ENCODE results near the gene RUNX1.

RUNX1 gene

DNA sequence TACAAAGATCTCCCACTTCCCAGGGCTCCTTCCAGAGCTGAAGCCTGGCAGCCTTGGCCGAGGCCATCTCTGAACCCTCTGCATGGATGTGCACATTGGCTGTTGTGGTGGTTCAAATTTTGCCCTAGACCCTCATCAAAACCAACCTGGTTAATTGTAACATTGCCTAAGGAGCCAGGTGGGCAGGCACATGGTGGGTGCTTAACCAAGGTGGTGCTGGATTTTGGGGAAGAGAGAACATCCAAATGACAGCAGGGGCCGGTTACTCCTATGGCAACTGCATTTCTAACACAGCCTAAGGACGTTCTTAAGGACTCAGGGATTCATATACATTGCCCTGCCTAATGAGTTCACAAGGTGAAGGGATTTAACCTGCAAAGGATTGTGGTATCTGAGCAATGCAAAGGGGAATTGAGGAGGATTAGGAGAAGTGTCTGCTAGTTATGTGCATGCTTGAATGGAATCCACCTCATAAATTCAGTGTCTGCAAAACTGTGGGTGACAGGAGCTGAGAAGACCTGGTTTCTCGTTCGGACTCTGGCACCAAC, 10.3 kb downstream of the RUNX1 start:
- no peak for TF ChIP-seq ARNT (IDR thresholded peaks at IDR 0.05)
- no peak for TF ChIP-seq TARDBP (IDR thresholded peaks at IDR 0.05)
- TF ChIP-seq, protein P1, sequence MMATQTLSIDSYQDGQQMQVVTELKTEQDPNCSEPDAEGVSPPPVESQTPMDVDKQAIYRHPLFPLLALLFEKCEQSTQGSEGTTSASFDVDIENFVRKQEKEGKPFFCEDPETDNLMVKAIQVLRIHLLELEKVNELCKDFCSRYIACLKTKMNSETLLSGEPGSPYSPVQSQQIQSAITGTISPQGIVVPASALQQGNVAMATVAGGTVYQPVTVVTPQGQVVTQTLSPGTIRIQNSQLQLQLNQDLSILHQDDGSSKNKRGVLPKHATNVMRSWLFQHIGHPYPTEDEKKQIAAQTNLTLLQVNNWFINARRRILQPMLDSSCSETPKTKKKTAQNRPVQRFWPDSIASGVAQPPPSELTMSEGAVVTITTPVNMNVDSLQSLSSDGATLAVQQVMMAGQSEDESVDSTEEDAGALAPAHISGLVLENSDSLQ (IDR thresholded peaks at IDR 0.05) = no peak
- no peak for TF ChIP-seq ZNF384 (IDR thresholded peaks at IDR 0.05)
- TF ChIP-seq BHLHE40 (IDR thresholded peaks at IDR 0.05; ENCODE audit: borderline replicate concordance) = no peak
- no peak for TF ChIP-seq FOXK2 (IDR thresholded peaks at IDR 0.05)
- no peak for TF ChIP-seq NFRKB (IDR thresholded peaks at IDR 0.05)
- no peak for TF ChIP-seq LEF1 (IDR thresholded peaks at IDR 0.05; ENCODE audit: borderline replicate concordance)
- TF ChIP-seq FOXA1 (IDR thresholded peaks at IDR 0.05) = no peak
- no peak for TF ChIP-seq HDGF (IDR thresholded peaks at IDR 0.05; ENCODE audit: borderline replicate concordance)
- TF ChIP-seq L3MBTL2 (conservative IDR thresholded peaks at IDR 0.05) = no peak
- TF ChIP-seq FOXM1 (IDR thresholded peaks at IDR 0.05; ENCODE audit: borderline replicate concordance) = no peak
- TF ChIP-seq SUZ12 (IDR thresholded peaks at IDR 0.05) = no peak
- no peak for TF ChIP-seq ELF4 (IDR thresholded peaks at IDR 0.05)
- TF ChIP-seq SP1 (IDR thresholded peaks at IDR 0.05) = no peak
- no peak for TF ChIP-seq CTBP1 (IDR thresholded peaks at IDR 0.05; ENCODE audit: borderline replicate concordance)
- DNase-seq (ENCODE audit: extremely low spot score) = no peak
- ChIA-PET CTCF (no interaction called here), POLR2A (interaction anchor here (1.0 kb wide), 1 partner anchor 8 kb away, joined by 3 read pairs; no protein-coding TSS in a partner anchor)

DNA sequence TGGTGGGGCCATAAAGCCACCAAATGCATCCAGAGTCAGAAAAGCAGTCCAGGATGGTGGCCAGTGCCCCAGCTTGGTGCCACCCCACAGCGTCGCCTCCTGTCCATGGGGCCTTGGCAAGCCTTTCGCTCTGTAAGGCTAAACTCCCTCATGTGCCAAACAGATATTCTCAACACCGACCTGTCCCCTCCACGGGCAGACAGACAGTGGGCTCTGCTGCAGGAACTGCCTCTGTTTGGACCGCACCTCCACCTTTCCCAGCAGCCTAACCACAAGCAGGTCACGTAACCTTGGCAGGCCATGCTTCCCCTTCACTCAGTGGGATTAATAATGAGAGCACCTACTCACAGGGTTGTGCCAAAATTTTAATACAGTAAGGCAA, 11.7 kb downstream of the RUNX1 start:
- no peak for TF ChIP-seq BHLHE40 (IDR thresholded peaks at IDR 0.05; ENCODE audit: borderline replicate concordance)
- no peak for TF ChIP-seq ARNT (IDR thresholded peaks at IDR 0.05)
- no peak for TF ChIP-seq ZNF384 (IDR thresholded peaks at IDR 0.05)
- no peak for TF ChIP-seq FOXA1 (IDR thresholded peaks at IDR 0.05)
- no peak for TF ChIP-seq SUZ12 (IDR thresholded peaks at IDR 0.05)
- no peak for DNase-seq (ENCODE audit: extremely low spot score)
- POLR2A ChIA-PET = no interaction called here
- CTCF ChIA-PET = no interaction called here

DNA sequence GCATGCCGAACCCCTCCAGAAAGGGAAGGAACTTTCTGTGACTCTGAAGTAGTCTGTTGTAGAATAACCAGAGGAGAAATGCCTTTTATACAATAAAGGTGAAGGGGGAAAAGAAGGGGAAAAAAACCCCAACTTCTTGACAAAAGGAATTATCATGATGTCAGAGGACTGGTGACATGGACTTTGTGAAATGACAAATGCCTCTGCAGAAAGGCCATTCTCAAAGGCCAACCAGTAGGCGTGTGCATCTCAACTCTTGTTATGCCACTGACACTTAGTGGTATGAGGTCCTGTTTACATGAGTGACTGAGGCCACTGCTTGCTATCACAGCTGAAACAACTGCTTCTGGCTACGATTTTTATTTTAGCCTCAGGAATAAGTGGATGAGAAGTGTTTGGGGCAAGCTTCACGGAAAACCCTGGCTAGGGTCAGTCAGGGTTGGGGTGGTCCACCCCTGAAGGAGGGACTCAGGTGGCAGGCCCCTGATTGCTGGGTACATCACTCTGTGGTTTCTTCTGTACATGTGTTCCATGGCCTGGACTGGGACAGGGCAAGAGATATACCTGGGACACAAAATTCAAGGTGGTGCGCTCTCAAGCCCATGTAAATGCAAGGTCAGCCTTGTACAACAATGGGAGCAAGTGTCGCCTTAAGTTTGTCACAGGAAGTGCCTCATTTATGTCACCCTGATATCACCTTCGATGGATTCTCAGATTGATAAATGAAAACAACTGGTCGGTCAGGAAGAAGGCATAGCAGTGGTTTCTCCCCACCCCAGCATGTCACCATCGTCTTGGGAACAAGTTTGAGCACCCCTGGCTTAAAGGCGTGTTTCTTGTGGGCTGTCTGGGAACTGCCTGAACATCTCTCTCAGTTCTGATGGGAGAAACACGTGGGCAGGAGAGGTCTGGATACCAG, 12.4 kb downstream of the RUNX1 start:
- ChIA-PET POLR2A (no interaction called here), CTCF (no interaction called here)
- no peak for TF ChIP-seq FOXA1 (IDR thresholded peaks at IDR 0.05)
- TF ChIP-seq ARNT (IDR thresholded peaks at IDR 0.05) = no peak
- TF ChIP-seq SP1 (IDR thresholded peaks at IDR 0.05) = no peak
- TF ChIP-seq FOXK2 (IDR thresholded peaks at IDR 0.05) = no peak
- no peak for DNase-seq (ENCODE audit: extremely low spot score)

- POLR2A ChIA-PET = no interaction called here
- no peak for DNase-seq (ENCODE audit: extremely low spot score)
- CTCF ChIA-PET = no interaction called here
- no peak for TF ChIP-seq TARDBP (IDR thresholded peaks at IDR 0.05)
- TF ChIP-seq FOXM1 (IDR thresholded peaks at IDR 0.05; ENCODE audit: borderline replicate concordance) = no peak
- no peak for TF ChIP-seq ELF4 (IDR thresholded peaks at IDR 0.05)
- no peak for TF ChIP-seq HDGF (IDR thresholded peaks at IDR 0.05; ENCODE audit: borderline replicate concordance)
- no peak for TF ChIP-seq FOXA1 (IDR thresholded peaks at IDR 0.05)
- no peak for TF ChIP-seq SP1 (IDR thresholded peaks at IDR 0.05)
- TF ChIP-seq NFRKB (IDR thresholded peaks at IDR 0.05) = no peak
- TF ChIP-seq L3MBTL2 (conservative IDR thresholded peaks at IDR 0.05) = no peak
- no peak for TF ChIP-seq SUZ12 (IDR thresholded peaks at IDR 0.05)
- no peak for TF ChIP-seq FOXK2 (IDR thresholded peaks at IDR 0.05)
- TF ChIP-seq CTBP1 (IDR thresholded peaks at IDR 0.05; ENCODE audit: borderline replicate concordance) = no peak
- no peak for TF ChIP-seq BHLHE40 (IDR thresholded peaks at IDR 0.05; ENCODE audit: borderline replicate concordance)
- TF ChIP-seq ARNT (IDR thresholded peaks at IDR 0.05) = no peak
- TF ChIP-seq, protein P1 (IDR thresholded peaks at IDR 0.05) = no peak
- no peak for TF ChIP-seq ZNF384 (IDR thresholded peaks at IDR 0.05)
- no peak for TF ChIP-seq LEF1 (IDR thresholded peaks at IDR 0.05; ENCODE audit: borderline replicate concordance)
Measured at GRCh38 chr21:35035581-35035980, 13.5 kb downstream of the RUNX1 start.

DNA sequence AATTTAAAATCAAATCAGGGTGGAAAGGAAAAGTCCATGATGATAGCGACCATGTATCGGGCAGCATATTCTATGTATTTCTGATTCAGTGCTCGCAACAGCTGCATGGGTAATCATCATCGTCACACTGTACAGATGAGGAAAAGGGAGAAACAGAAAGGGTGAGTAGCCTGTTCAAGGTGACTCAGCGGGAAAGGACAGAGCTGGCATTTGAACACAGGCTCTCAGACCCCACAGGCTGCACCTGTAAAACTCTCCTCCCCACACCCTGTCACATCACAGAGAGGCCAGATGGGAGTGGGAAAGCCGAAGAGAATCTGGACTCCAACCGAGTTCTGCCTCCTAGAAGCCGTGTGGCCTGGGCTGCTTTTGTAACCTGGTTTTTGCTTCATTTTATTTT, 14.0 kb downstream of the RUNX1 start:
- TF ChIP-seq SP1 (IDR thresholded peaks at IDR 0.05) = no peak
- TF ChIP-seq, protein P1 (IDR thresholded peaks at IDR 0.05) = no peak
- no peak for TF ChIP-seq L3MBTL2 (conservative IDR thresholded peaks at IDR 0.05)
- no peak for TF ChIP-seq LEF1 (IDR thresholded peaks at IDR 0.05; ENCODE audit: borderline replicate concordance)
- TF ChIP-seq FOXA1 (IDR thresholded peaks at IDR 0.05) = no peak
- TF ChIP-seq FOXK2 (IDR thresholded peaks at IDR 0.05) = no peak
- TF ChIP-seq ZNF384 (IDR thresholded peaks at IDR 0.05) = no peak
- TF ChIP-seq ARNT (IDR thresholded peaks at IDR 0.05) = no peak
- no peak for TF ChIP-seq NFRKB (IDR thresholded peaks at IDR 0.05)
- no peak for TF ChIP-seq HDGF (IDR thresholded peaks at IDR 0.05; ENCODE audit: borderline replicate concordance)
- no peak for TF ChIP-seq TARDBP (IDR thresholded peaks at IDR 0.05)
- no peak for TF ChIP-seq CTBP1 (IDR thresholded peaks at IDR 0.05; ENCODE audit: borderline replicate concordance)
- TF ChIP-seq FOXM1 (IDR thresholded peaks at IDR 0.05; ENCODE audit: borderline replicate concordance) = no peak
- TF ChIP-seq SUZ12 (IDR thresholded peaks at IDR 0.05) = no peak
- TF ChIP-seq BHLHE40 (IDR thresholded peaks at IDR 0.05; ENCODE audit: borderline replicate concordance) = no peak
- TF ChIP-seq ELF4 (IDR thresholded peaks at IDR 0.05) = no peak
- CTCF ChIA-PET = no interaction called here
- DNase-seq (ENCODE audit: extremely low spot score) = no peak
- POLR2A ChIA-PET = no interaction called here

All from HEK293T (cell line).